Endodermal cell (in vitro differentiated cells): ENCODE results near the gene KDM7A. TPM values are rescaled to one million over a fixed set of nuclear protein-coding genes. Genes with fewer than 3 reads are reported as not detected.
A peak's percentile ranks its signal among the peaks of the same experiment; 100 is the strongest.

Experiments used
- DNase-seq: peaks from one replicate; pipeline ENCODE4 v3.0.0-alpha.2; 2017
- H3K27ac ChIP-seq: 2 replicates; pipeline ENCODE4 v1.5.1; 2013; ENCODE audit warnings: mild to moderate bottlenecking, low read depth, low read length, moderate library complexity
- H3K27me3 ChIP-seq: 2 replicates; pipeline ENCODE4 v1.6.1; 2013; ENCODE audit warnings: mild to moderate bottlenecking, low read length, moderate library complexity; ENCODE audit not compliant: insufficient read depth, control insufficient read depth, poor library complexity, severe bottlenecking
- H3K36me3 ChIP-seq: 2 replicates; pipeline ENCODE4 v1.7.0; 2013; ENCODE audit warnings: mild to moderate bottlenecking, low read length, moderate library complexity; ENCODE audit not compliant: control insufficient read depth, insufficient read depth
- H3K4me1 ChIP-seq: one replicate; pipeline ENCODE4 v1.7.0; 2013; ENCODE audit warnings: low read length; ENCODE audit not compliant: control insufficient read depth, insufficient read depth
- H3K4me3 ChIP-seq: 2 replicates; pipeline ENCODE4 v1.5.1; 2013; ENCODE audit warnings: mild to moderate bottlenecking, low read length, moderate library complexity
- H3K9ac ChIP-seq: 2 replicates; pipeline ENCODE4 v1.6.1; 2013; ENCODE audit warnings: mild to moderate bottlenecking, low read length, moderate library complexity; ENCODE audit not compliant: poor library complexity, severe bottlenecking; ENCODE audit errors: extremely low read depth
- H3K9me3 ChIP-seq: 2 replicates; pipeline ENCODE4 v1.6.1; 2013; ENCODE audit warnings: mild to moderate bottlenecking, low read length, moderate library complexity; ENCODE audit not compliant: control insufficient read depth
- H3K27ac Mint-ChIP-seq: 2 replicates; pipeline ENCODE4 v1.8.0; 2020; ENCODE audit warnings: mixed read lengths
- H3K27me3 Mint-ChIP-seq: 2 replicates; pipeline ENCODE4 v1.8.0; 2021; ENCODE audit warnings: mild to moderate bottlenecking, mixed read lengths; ENCODE audit not compliant: insufficient read depth
- H3K36me3 Mint-ChIP-seq: 2 replicates; pipeline ENCODE4 v1.8.0; 2020; ENCODE audit warnings: low read depth, mixed read lengths
- H3K4me1 Mint-ChIP-seq: 2 replicates; pipeline ENCODE4 v1.8.0; 2020; ENCODE audit warnings: mixed read lengths
- H3K4me3 Mint-ChIP-seq: 2 replicates; pipeline ENCODE4 v1.8.0; 2020; ENCODE audit warnings: mild to moderate bottlenecking, moderate library complexity, mixed read lengths
- H3K9me3 Mint-ChIP-seq: 2 replicates; pipeline ENCODE4 v1.8.0; 2020; ENCODE audit warnings: mild to moderate bottlenecking, mixed read lengths
- WGBS, 2 experiments: methylation state at CpG; one replicate each; pipeline versions ENCODE4 v1.1.5 to v1.1.7; 2013; ENCODE audit warnings: missing lambda C conversion rate in 2 of 2, mixed read lengths in 1 of 2; ENCODE audit not compliant: insufficient coverage in 1 of 2, insufficient read length in 1 of 2; 5-methylcytosine and 5-hydroxymethylcytosine counted together
- total RNA-seq, 2 donors: library from RNA; stranded (reverse); fragmentation: NEBNext Ultra II Directional in 1 of 2; extraction: Animal tissue kit (Norgen Biotek cat#: 25700) in 1 of 2; gene quantifications; 2 replicates in 1 of 2; 3 replicates in 1 of 2; pipeline ENCODE4 v1.2.1, GENCODE V29; 2021
- TF ChIP-seq, protein P1 (sequence below): fragments of 200-600 bp; sonication (generic); conservative IDR thresholded peaks from 2 replicates; pipeline ENCODE4 v1.5.0; 2021; ENCODE audit warnings: antibody characterized with exemption, mild to moderate bottlenecking

Gene KDM7A
- total RNA-seq, 2 donors from 2014 or later: 22.9 to 24.5 TPM

DNA sequence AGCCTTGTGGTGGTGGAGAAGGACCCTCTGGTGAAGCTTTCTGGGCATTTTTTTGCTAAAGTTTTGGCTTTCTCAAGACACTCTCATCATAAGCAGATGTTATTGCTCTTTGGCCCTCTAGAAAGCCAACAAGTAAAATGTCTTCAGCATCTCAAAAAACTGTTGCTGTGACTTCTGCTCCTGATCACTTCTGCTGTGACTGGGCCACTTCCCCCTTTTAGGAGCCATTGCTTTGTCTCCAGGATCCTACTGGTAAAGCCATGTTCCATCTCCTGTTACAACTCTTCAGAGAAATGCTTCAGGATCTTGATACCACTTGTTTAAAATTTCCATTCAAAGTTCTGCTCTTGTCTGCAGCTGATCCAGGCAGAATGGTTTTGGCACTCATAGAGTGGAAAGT is 125.0 kb downstream of the KDM7A start:
- no peaks in the 10 kb centered on the region for H3K36me3 Mint-ChIP-seq
- no peaks in the 10 kb centered on the region for H3K4me1 Mint-ChIP-seq
- Histone ChIP-seq H3K36me3 (no peaks in the 10 kb centered on the region), H3K9ac (no peak overlapping the region), H3K4me3 (no peak overlapping the region), H3K27ac (no peak overlapping the region), H3K4me1 (no peaks in the 10 kb centered on the region), H3K27me3 (no peaks in the 10 kb centered on the region), H3K9me3 (no peaks in the 10 kb centered on the region)
- no peaks in the 10 kb centered on the region for H3K9me3 Mint-ChIP-seq
- no peaks in the 10 kb centered on the region for H3K27me3 Mint-ChIP-seq
- TF ChIP-seq, protein P1, sequence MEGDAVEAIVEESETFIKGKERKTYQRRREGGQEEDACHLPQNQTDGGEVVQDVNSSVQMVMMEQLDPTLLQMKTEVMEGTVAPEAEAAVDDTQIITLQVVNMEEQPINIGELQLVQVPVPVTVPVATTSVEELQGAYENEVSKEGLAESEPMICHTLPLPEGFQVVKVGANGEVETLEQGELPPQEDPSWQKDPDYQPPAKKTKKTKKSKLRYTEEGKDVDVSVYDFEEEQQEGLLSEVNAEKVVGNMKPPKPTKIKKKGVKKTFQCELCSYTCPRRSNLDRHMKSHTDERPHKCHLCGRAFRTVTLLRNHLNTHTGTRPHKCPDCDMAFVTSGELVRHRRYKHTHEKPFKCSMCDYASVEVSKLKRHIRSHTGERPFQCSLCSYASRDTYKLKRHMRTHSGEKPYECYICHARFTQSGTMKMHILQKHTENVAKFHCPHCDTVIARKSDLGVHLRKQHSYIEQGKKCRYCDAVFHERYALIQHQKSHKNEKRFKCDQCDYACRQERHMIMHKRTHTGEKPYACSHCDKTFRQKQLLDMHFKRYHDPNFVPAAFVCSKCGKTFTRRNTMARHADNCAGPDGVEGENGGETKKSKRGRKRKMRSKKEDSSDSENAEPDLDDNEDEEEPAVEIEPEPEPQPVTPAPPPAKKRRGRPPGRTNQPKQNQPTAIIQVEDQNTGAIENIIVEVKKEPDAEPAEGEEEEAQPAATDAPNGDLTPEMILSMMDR: no peak
- no peak for DNase-seq
- H3K4me3 Mint-ChIP-seq: no peak overlapping the region
- H3K27ac Mint-ChIP-seq: no peak overlapping the region

DNA sequence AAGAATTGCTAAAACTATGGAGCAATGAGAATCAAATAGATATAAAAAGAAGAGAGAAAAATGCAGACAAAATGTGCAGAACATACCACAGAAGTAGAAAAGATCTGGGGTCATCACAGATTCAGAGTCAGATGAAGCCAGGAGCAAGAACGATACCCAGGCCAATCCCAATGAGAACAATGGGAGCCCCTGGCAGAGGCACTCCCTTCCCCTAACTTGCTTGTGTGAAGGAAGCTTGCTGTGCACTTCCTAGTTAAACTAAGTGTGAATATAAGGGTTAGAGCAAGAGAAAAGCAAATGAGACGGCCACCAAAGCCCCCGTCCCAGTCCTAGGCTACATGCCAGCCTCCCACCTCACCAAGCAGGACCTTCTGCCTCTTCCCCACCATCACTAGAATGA is 126.7 kb downstream of the KDM7A start:
- no peak for DNase-seq
- Mint-ChIP-seq H3K4me1 (peaks cover 1% of the 10 kb centered on the region), H3K27me3 (no peaks in the 10 kb centered on the region), H3K36me3 (no peaks in the 10 kb centered on the region), H3K9me3 (no peaks in the 10 kb centered on the region), H3K27ac (no peak overlapping the region), H3K4me3 (no peak overlapping the region)
- Histone ChIP-seq H3K4me3 (no peak overlapping the region), H3K9me3 (no peaks in the 10 kb centered on the region), H3K27me3 (no peaks in the 10 kb centered on the region), H3K27ac (no peak overlapping the region), H3K36me3 (no peaks in the 10 kb centered on the region), H3K9ac (no peak overlapping the region), H3K4me1 (no peaks in the 10 kb centered on the region)
- TF ChIP-seq, protein P1: no peak
- WGBS, 2 experiments: 84 to 88% methylated on average over 1 to 3 of the region's 3 CpGs

DNA sequence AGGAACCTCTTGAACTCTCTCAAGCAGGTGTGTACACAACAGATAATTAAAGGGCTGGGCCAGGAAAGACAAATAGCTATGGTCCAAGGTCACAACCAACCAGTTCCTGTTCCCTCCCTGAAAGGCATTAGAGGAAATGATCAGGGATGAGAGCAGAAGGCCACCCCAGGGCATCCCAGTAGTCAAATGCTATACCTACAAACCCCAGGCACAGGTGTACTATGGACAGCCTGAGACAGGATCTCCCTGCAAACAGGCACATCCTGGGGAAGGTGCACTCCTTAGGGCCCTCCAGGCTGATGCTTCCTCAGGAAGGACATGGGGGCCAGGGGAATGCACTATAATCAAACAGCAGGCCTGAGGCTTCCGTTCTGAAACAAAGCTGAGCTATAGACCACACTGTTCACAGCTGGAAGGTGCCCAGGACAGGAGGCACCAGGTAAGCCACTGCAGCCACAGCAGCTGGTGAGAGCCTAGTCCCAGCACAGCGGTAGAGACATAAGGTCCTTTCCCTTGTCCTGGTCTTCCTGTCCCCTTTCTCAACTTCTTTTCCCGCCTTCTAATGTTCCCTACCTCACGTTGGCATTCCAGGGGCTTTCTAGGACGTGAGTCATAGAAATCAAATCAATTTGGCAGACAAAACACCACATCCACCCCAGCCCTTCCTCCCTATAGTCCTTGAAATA is 127.3 kb downstream of the KDM7A start:
- no peaks in the 10 kb centered on the region for H3K9me3 Mint-ChIP-seq
- no peak overlapping the region for H3K4me3 Mint-ChIP-seq
- Histone ChIP-seq H3K9me3 (no peaks in the 10 kb centered on the region), H3K9ac (no peak overlapping the region), H3K27ac (no peak overlapping the region), H3K4me3 (no peak overlapping the region), H3K4me1 (no peaks in the 10 kb centered on the region), H3K36me3 (no peaks in the 10 kb centered on the region), H3K27me3 (no peaks in the 10 kb centered on the region)
- no peak for DNase-seq
- H3K36me3 Mint-ChIP-seq: no peaks in the 10 kb centered on the region
- peak overlapping the region; percentile 19 for H3K27ac Mint-ChIP-seq
- TF ChIP-seq, protein P1: no peak
- no peaks in the 10 kb centered on the region for H3K27me3 Mint-ChIP-seq
- 86 to 92% methylated on average over 1 to 5 of the region's 5 CpGs for WGBS, 2 experiments
- peaks cover 4% of the 10 kb centered on the region for H3K4me1 Mint-ChIP-seq
